Vagina (tissue), 2 donors: Measurements from ENCODE around the gene MT1A. TPM values are rescaled to one million over a fixed set of nuclear protein-coding genes. Genes with fewer than 3 reads are reported as not detected.
A peak's percentile ranks its signal among the peaks of the same experiment; 100 is the strongest.

Experiments used
- DNase-seq, 2 donors: peaks; one replicate each; pipeline ENCODE4 v3.0.0-alpha.2; 2017; ENCODE audit errors: extremely low spot score in 2 of 2
- H3K27ac ChIP-seq: fragments of 200-600 bp; sonication (generic); one replicate; pipeline ENCODE4 v1.5.1; 2019
- H3K27me3 ChIP-seq: fragments of 200-600 bp; sonication (generic); one replicate; pipeline ENCODE4 v1.5.1; 2019
- H3K36me3 ChIP-seq, 2 donors: fragments of 200-600 bp; sonication (generic); one replicate each; pipeline ENCODE4 v1.5.1; 2017 to 2019
- H3K4me1 ChIP-seq: fragments of 200-600 bp; sonication (generic); one replicate; pipeline ENCODE4 v1.5.1; 2019
- H3K4me3 ChIP-seq, 2 donors: fragments of 200-600 bp; sonication (generic); 1 replicate in 1 of 2; 2 replicates in 1 of 2; pipeline ENCODE4 v1.5.1; 2016 to 2019
- H3K9me3 ChIP-seq: fragments of 200-600 bp; sonication (generic); one replicate; pipeline ENCODE4 v1.5.1; 2019
- CTCF ChIP-seq, 3 experiments: fragments of 450-650 bp in 2 of 3; fragments of 200-600 bp in 1 of 3; sonication (generic) in 1 of 3; IDR thresholded peaks; one replicate each; pipeline ENCODE4 v1.5.1; 2017 to 2019; ENCODE audit warnings: antibody characterized with exemption in 3 of 3, mild to moderate bottlenecking in 2 of 3, moderate library complexity in 2 of 3
- POLR2A ChIP-seq, 2 donors: fragments of 450-650 bp; IDR thresholded peaks; one replicate each; pipeline ENCODE4 v1.6.1; 2017; ENCODE audit warnings: antibody characterized with exemption in 2 of 2, mild to moderate bottlenecking in 2 of 2, moderate library complexity in 2 of 2
- POLR2AphosphoS5 ChIP-seq, 2 donors: sonication (generic); formaldehyde crosslinking; IDR thresholded peaks; one replicate each; pipeline ENCODE4 v1.9.0; 2017; ENCODE audit warnings: antibody characterized with exemption in 2 of 2, mild to moderate bottlenecking in 2 of 2, low read depth in 1 of 2; ENCODE audit not compliant: insufficient read depth in 1 of 2
- intact Hi-C: fragments of 100-400 bp; cut with DNase I; formaldehyde crosslinking; loops from one replicate; pipeline ENCODE4 v1.15.1; 2023
- total RNA-seq: library from RNA; depleted of rRNA; stranded (reverse); fragments of >200 nt; gene quantifications from one replicate; pipeline ENCODE4 v1.2.3, GENCODE V29; 2016

MT1A gene
- total RNA-seq, 1 donor from 2014 or later: 110 TPM

DNA sequence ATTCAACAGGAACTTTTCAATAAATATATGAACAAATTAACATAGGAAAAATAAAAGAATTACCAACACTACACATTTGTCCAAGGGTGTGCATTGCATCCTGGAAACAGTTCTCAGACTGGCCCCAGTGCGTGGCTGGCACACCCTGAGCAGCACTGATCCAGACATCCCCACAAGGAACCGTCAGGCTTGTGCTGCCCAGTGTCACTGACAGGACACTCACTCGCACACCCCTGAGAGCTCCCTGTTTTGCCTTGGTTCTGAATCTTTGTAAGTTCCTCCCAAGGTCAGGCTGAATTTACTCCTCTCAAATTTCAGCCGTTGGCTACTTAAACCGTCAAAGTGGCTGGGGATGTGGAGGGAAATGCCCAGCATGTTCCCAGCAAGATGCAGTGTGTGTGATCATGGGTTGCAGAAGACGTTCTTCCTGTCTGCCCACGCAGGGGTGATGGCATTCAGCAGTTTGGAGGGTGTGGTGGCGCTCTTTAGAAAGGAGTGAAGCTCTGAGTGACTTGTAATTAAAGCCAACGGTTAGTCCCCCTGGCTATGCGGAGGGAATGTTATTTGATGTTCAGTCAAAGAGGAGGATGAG lies 28.4 kb upstream of the MT1A start:
- intact Hi-C loops: loop anchor here (2.0 kb wide), 1 partner anchor 15 kb away; the partner anchor contains the start of gene MT1E
- H3K4me3 ChIP-seq: peak overlapping the region; percentile 63 to 67
- DNase-seq: no peak
- H3K27me3 ChIP-seq: no peaks in the 10 kb centered on the region
- H3K9me3 ChIP-seq: no peaks in the 10 kb centered on the region
- peaks cover 51% of the 10 kb centered on the region for H3K4me1 ChIP-seq
- no peaks in the 10 kb centered on the region for H3K36me3 ChIP-seq
- TF ChIP-seq POLR2AphosphoS5 (IDR thresholded peaks at IDR 0.05; ENCODE audit: insufficient read depth in 1 of 2, low read depth in 1 of 2) (peak in 1 of 2 donors; percentile 79), POLR2A (IDR thresholded peaks at IDR 0.05) (no peak), CTCF (IDR thresholded peaks at IDR 0.05) (no peak)
- H3K27ac ChIP-seq: peak overlapping the region; percentile 83

GRCh38 chr16:56610609-56611111 lies 27.8 kb upstream of the MT1A start:
- Histone ChIP-seq H3K4me1 (peaks cover 48% of the 10 kb centered on the region), H3K4me3 (peak overlapping the region; percentile 63 to 67)

GRCh38 chr16:56611281-56611833 lies 27.1 kb upstream of the MT1A start:
- Histone ChIP-seq H3K27me3 (no peaks in the 10 kb centered on the region), H3K4me3 (peak overlapping the region in 1 of 2 donors; percentile 67), H3K9me3 (no peaks in the 10 kb centered on the region), H3K27ac (peak overlapping the region; percentile 83), H3K36me3 (no peaks in the 10 kb centered on the region), H3K4me1 (peaks cover 41% of the 10 kb centered on the region)
- intact Hi-C loops: loop anchor here (2.0 kb wide), 1 partner anchor 13 kb away; the partner anchor contains the start of gene MT1E
- DNase-seq: no peak
- TF ChIP-seq CTCF (IDR thresholded peaks at IDR 0.05): no peak
- no peak for TF ChIP-seq POLR2A (IDR thresholded peaks at IDR 0.05)
- TF ChIP-seq POLR2AphosphoS5 (IDR thresholded peaks at IDR 0.05; ENCODE audit: insufficient read depth in 1 of 2, low read depth in 1 of 2): no peak

More at GRCh38 chr16:56610609-56611111, 27.8 kb upstream of the MT1A start:
- no peaks in the 10 kb centered on the region for H3K27me3 ChIP-seq
- TF ChIP-seq CTCF (IDR thresholded peaks at IDR 0.05) (no peak), POLR2AphosphoS5 (IDR thresholded peaks at IDR 0.05; ENCODE audit: insufficient read depth in 1 of 2, low read depth in 1 of 2) (no peak), POLR2A (IDR thresholded peaks at IDR 0.05) (no peak)
- H3K9me3 ChIP-seq: no peaks in the 10 kb centered on the region
- intact Hi-C loops: loop anchor here (2.0 kb wide), 1 partner anchor 14 kb away; the partner anchor contains the start of gene MT1E
- H3K36me3 ChIP-seq: no peaks in the 10 kb centered on the region
- peak overlapping the region; percentile 83 for H3K27ac ChIP-seq
- DNase-seq: no peak

- no peak overlapping the region for H3K27ac ChIP-seq
- DNase-seq: no peak
- H3K9me3 ChIP-seq: no peaks in the 10 kb centered on the region
- TF ChIP-seq POLR2AphosphoS5 (IDR thresholded peaks at IDR 0.05; ENCODE audit: insufficient read depth in 1 of 2, low read depth in 1 of 2): no peak
- TF ChIP-seq CTCF (IDR thresholded peaks at IDR 0.05): no peak
- no peak for TF ChIP-seq POLR2A (IDR thresholded peaks at IDR 0.05)
- H3K27me3 ChIP-seq: no peaks in the 10 kb centered on the region
- H3K36me3 ChIP-seq: no peaks in the 10 kb centered on the region
- peaks cover 41% of the 10 kb centered on the region for H3K4me1 ChIP-seq
- no peak overlapping the region for H3K4me3 ChIP-seq
- intact Hi-C loops: no loop called here
Observed at GRCh38 chr16:56613706-56614105, 24.8 kb upstream of the MT1A start.

DNA sequence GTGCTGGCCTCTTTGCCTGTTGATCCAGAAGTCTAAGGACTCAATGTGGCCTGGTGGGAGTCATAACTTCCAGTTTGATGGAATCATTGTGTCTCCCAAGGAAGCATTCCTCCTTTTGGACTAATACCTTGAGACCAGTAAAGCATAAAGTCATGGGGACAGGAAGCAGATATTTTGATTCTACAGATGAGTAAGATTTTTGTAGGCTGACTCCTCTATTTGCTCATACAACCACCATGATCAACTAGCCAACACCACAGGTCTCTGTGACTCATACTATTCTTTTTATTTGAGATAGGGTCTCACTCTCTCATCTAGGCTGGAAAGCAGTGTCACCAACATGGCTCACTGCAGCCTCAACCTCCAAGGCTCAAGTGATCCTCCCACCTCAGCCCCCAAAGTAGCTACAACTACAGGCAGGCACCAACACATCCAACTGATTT lies 23.9 kb upstream of the MT1A start:
- H3K27ac ChIP-seq: no peak overlapping the region
- intact Hi-C loops: no loop called here
- no peak for TF ChIP-seq POLR2AphosphoS5 (IDR thresholded peaks at IDR 0.05; ENCODE audit: insufficient read depth in 1 of 2, low read depth in 1 of 2)
- no peak for TF ChIP-seq CTCF (IDR thresholded peaks at IDR 0.05)
- TF ChIP-seq POLR2A (IDR thresholded peaks at IDR 0.05): no peak

More for the DNA sequence above, 23.9 kb upstream of the MT1A start:
- DNase-seq: no peak
- H3K27me3 ChIP-seq: no peaks in the 10 kb centered on the region
- no peaks in the 10 kb centered on the region for H3K9me3 ChIP-seq
- H3K4me1 ChIP-seq: peaks cover 40% of the 10 kb centered on the region
- H3K36me3 ChIP-seq: no peaks in the 10 kb centered on the region
- no peak overlapping the region for H3K4me3 ChIP-seq
